ENCODE results near the gene RMI1. TPM values are rescaled to one million over a fixed set of nuclear protein-coding genes. Genes with fewer than 3 reads are reported as not detected.

RMI1 gene
- total RNA-seq, 4 donors from 2014 or later: 2.8 to 3.9 (median 3.6) TPM

DNA sequence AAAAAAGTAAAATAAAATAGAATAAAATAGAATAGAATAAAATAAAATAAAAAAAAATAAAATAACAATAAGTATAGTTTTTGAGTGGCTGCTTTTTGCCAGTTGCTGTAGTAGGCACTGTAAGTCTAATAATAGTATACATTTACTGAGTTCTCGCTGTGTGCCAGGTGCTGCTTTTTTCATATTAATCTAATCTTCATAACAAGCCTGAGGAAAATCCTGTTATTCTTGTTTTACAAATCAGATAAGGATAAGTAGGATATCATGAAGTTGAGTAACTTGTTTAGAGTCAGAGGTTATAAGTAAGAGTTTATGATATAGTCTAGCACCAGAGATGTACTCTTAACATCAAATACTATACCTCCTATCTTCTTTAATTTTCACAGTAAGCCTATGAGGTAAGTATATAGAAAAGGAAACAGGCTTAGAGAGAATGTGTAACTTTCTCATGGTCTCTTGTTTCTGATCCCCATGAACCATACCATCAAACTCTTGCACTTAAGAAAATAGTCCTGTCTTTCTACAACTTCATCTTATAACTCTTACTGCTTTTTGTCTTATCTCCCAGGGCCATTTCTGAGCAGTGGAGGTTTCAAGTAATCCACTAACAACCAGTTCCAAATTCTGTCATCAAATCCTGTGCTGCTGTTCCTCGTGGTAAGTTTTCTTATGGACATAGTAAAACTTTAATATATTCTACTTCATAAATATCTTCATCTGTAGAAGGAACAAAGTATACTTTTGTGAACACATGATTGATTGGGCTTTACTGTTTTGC lies 18.7 kb downstream of the RMI1 start:
- intact Hi-C loops (cut with DNase I; ENCODE audit: low total_unique reads) (no loop called here), in situ Hi-C loops (cut with MboI; ENCODE audit: low sequenced_read_pairs in 4 of 4) (no loop called here)
- no peaks in the 10 kb centered on the region for H3K9me3 ChIP-seq

GRCh38 chr9:84000186-84000585 lies 19.6 kb downstream of the RMI1 start:
- H3K27ac ChIP-seq: no peak overlapping the region
- DNase-seq (no peak), ATAC-seq (no peak)
- H3K36me3 ChIP-seq: no peaks in the 10 kb centered on the region
- TF ChIP-seq, protein P1, sequence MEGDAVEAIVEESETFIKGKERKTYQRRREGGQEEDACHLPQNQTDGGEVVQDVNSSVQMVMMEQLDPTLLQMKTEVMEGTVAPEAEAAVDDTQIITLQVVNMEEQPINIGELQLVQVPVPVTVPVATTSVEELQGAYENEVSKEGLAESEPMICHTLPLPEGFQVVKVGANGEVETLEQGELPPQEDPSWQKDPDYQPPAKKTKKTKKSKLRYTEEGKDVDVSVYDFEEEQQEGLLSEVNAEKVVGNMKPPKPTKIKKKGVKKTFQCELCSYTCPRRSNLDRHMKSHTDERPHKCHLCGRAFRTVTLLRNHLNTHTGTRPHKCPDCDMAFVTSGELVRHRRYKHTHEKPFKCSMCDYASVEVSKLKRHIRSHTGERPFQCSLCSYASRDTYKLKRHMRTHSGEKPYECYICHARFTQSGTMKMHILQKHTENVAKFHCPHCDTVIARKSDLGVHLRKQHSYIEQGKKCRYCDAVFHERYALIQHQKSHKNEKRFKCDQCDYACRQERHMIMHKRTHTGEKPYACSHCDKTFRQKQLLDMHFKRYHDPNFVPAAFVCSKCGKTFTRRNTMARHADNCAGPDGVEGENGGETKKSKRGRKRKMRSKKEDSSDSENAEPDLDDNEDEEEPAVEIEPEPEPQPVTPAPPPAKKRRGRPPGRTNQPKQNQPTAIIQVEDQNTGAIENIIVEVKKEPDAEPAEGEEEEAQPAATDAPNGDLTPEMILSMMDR (IDR thresholded peaks at IDR 0.05 in 4 of 5, conservative IDR thresholded peaks at IDR 0.05 in 1 of 5): no peak
- no peak for TF ChIP-seq POLR2A (IDR thresholded peaks at IDR 0.05)
- no peak overlapping the region for H3K4me3 ChIP-seq
- no peaks in the 10 kb centered on the region for H3K9me3 ChIP-seq
- no peaks in the 10 kb centered on the region for H3K27me3 ChIP-seq
- intact Hi-C loops (cut with DNase I; ENCODE audit: low total_unique reads) (no loop called here), in situ Hi-C loops (cut with MboI; ENCODE audit: low sequenced_read_pairs in 4 of 4) (no loop called here)
- H3K4me1 ChIP-seq: no peaks in the 10 kb centered on the region

More for the DNA sequence above, 18.7 kb downstream of the RMI1 start:
- TF ChIP-seq POLR2A (IDR thresholded peaks at IDR 0.05): no peak
- TF ChIP-seq, protein P1 (IDR thresholded peaks at IDR 0.05 in 4 of 5, conservative IDR thresholded peaks at IDR 0.05 in 1 of 5): no peak
- ATAC-seq (no peak), DNase-seq (no peak)
- no peaks in the 10 kb centered on the region for H3K4me1 ChIP-seq
- no peak overlapping the region for H3K4me3 ChIP-seq
- no peaks in the 10 kb centered on the region for H3K36me3 ChIP-seq
- H3K27me3 ChIP-seq: no peaks in the 10 kb centered on the region
- no peak overlapping the region for H3K27ac ChIP-seq

- intact Hi-C loops (cut with DNase I; ENCODE audit: low total_unique reads): no loop called here
Observed at GRCh38 chr9:84001621-84002020, 21.0 kb downstream of the RMI1 start.

DNA sequence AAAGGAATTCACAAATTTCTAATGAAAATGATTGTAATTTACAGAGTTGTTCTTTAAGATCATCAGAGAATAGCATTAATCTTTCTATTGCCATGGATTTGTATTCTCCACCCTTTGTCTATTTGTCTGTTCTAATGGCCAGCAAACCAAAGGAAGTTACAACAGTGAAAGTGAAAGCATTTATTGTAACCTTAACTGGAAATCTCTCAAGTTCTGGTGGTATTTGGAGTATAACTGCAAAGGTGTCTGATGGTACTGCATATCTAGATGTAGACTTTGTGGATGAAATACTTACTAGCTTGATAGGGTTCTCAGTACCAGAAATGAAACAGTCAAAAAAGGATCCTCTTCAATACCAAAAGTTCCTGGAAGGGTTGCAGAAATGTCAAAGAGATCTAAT lies 21.7 kb downstream of the RMI1 start:
- intact Hi-C loops (cut with DNase I; ENCODE audit: low total_unique reads) (no loop called here), in situ Hi-C loops (cut with MboI; ENCODE audit: low sequenced_read_pairs in 4 of 4) (no loop called here)
- no peak for ATAC-seq
- H3K36me3 ChIP-seq: no peaks in the 10 kb centered on the region
- no peak for TF ChIP-seq POLR2A (IDR thresholded peaks at IDR 0.05)
- TF ChIP-seq, protein P1 (IDR thresholded peaks at IDR 0.05 in 4 of 5, conservative IDR thresholded peaks at IDR 0.05 in 1 of 5): no peak
- H3K4me1 ChIP-seq: no peaks in the 10 kb centered on the region
- no peak for DNase-seq
- no peak overlapping the region for H3K4me3 ChIP-seq
- H3K27me3 ChIP-seq: no peaks in the 10 kb centered on the region
- no peaks in the 10 kb centered on the region for H3K9me3 ChIP-seq
- H3K27ac ChIP-seq: no peak overlapping the region

More at GRCh38 chr9:84001621-84002020, 21.0 kb downstream of the RMI1 start:
- no peak overlapping the region for H3K4me3 ChIP-seq
- no peaks in the 10 kb centered on the region for H3K9me3 ChIP-seq
- no peak for ATAC-seq
- H3K4me1 ChIP-seq: no peaks in the 10 kb centered on the region
- no peaks in the 10 kb centered on the region for H3K36me3 ChIP-seq
- TF ChIP-seq, protein P1 (IDR thresholded peaks at IDR 0.05 in 4 of 5, conservative IDR thresholded peaks at IDR 0.05 in 1 of 5): no peak
- TF ChIP-seq POLR2A (IDR thresholded peaks at IDR 0.05): no peak
- no peak for DNase-seq
- H3K27ac ChIP-seq: no peak overlapping the region
- in situ Hi-C loops (cut with MboI; ENCODE audit: low sequenced_read_pairs in 4 of 4): no loop called here
- H3K27me3 ChIP-seq: no peaks in the 10 kb centered on the region

Measured in gastrocnemius medialis (tissue), 4 donors.